HG03060 (cell line): ENCODE measurements around the gene FBXW7.
A peak's percentile ranks its signal among the peaks of the same experiment; 100 is the strongest.

ENCODE experiments used
- ATAC-seq: cut with Tn5 transposase; IDR thresholded peaks from one replicate; pipeline ENCODE4 v1.9.1; 2021; ENCODE audit warnings: low read depth, moderate number of reproducible peaks; ENCODE audit not compliant: unreplicated experiment

FBXW7 gene

DNA sequence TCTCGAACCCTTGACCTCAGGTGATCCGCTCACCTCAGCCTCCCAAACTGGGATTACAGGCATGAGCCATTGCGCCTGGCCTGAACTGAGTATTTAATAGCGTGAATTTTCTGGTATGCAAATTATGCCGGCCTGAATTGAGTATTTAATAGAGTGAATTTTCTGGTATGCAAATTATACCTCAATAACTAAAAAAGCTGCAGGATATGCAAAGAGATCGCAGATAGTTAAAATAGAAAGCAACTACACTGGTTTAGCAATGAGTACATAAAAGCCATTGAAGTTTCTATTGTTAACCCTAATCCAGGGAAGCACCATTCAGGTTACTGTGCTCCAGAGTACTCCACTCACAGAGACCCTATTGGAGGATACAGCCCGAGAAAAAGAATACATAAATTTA is 22.8 kb downstream of the FBXW7 start:
- no peak for ATAC-seq

- no peak for ATAC-seq
Measured at GRCh38 chr4:152512483-152512882, 23.4 kb downstream of the FBXW7 start.

DNA sequence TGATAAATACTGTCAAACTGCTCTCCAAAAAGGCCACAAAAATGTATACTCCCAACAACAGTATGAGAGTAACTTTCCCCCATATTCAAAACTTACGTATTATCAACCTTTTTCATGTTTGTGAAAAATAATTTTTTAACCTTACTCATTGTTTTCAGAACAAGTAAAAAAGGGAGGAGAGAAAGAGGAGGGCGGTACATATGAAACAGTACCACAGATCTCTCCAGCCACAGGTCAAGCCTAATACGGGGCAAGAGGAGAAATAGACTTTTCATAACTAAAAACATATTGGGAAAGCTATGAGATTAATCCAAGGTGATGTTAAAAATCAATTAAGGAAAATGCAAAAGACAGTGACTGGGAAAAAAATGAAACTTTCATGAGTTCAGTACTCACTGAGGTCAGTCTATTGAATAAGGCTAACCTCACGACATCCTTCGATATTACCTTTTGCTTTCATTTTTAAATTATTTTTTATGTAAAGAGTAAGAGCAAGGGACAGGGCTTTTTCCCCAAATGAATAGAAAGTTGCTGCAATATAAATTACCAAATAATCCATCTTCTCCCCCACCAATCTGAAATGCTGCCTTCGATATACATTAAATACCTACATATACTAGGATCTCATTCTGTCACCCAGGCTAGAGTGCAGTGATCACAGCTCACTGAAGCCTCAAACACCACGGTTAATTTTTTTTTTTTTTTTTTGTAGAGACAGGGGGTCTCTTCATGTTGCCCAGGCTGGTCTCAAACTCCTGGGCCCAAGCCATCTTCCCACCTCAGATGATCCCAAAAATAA is 25.3 kb downstream of the FBXW7 start:
- no peak for ATAC-seq

- ATAC-seq = no peak
Measured at GRCh38 chr4:152509595-152510225, 26.2 kb downstream of the FBXW7 start.

DNA sequence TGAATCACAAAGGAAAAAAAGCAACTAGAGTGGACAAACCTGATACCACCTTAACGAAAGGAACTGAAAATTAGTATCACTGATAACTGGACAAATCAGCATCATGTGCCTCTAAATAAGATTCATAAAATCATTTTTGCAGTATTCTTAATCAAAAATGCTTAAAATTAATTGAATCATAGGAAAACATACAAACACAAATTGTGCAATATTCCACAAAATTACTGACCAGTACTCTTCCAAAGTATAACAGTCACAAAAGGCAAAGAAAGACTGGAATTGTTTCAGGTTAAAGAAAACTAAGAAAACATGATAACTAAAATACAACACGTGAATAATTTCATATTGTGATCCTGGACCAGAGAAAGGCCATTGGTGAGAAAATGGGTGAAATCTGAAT is 27.1 kb downstream of the FBXW7 start:
- no peak for ATAC-seq

GRCh38 chr4:152508386-152508785 is 27.5 kb downstream of the FBXW7 start:
- no peak for ATAC-seq

DNA sequence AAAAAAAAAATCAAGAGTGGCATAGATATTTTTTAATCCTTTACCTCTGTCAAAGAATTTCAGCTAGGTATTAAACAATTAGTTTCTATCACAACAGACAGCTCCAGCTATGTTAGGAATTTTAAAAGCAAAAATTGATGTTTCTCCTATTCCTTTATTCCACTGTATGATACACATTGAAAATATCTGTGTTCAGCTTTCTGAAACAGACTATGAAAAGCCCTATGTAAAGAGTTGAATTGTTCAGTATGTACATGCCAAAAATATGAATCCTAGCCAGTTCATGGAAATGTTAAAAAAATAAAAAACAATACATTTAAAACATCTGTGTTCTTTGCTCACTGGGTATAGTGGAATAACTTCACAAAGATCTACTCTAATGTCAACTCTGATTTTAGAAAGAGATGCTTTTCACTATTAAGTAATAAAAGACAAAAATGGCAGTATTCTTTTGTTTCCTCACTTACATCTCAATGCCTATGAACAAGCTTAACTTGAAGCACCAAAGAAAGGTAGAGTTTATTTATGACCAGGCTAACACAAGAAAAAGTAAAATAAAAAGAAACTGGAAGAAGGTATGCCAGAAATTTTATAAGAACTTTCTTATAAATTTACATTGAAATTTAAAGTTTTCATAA is 32.1 kb downstream of the FBXW7 start:
- ATAC-seq = no peak

DNA sequence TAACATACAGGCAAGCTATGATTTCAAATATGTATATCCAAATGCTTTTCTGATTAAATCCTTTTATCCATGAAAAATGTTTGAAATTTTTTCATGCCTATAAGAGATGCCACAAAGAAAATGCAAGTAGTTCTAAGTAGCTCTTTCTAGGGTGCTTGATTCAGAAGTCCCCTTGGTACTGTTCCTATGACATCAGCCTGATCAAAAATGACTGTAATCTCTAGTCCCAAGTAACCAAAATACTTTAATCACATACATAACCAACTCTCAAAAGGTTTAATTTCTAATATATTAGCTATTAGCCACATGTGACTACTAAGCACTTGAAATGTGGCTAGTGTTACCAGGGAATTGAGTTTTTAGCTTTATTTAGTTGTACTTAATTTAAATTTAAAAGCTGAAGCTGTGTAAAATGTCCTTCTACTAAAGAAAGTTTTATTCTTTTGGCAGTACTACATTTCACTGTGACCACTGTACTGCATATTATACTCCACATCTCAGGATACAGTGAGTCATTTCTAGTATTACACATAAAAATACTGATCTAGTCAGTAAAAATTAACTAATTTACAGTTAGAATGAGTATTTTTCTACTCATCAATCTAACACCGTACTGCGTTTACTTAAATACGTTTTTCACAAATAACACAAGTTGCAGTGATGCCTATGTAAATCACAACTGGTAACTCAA is 33.9 kb downstream of the FBXW7 start:
- ATAC-seq = peak; percentile 20

- ATAC-seq = peak; percentile 37
Measured at GRCh38 chr4:152500800-152501434, 35.0 kb downstream of the FBXW7 start.

DNA sequence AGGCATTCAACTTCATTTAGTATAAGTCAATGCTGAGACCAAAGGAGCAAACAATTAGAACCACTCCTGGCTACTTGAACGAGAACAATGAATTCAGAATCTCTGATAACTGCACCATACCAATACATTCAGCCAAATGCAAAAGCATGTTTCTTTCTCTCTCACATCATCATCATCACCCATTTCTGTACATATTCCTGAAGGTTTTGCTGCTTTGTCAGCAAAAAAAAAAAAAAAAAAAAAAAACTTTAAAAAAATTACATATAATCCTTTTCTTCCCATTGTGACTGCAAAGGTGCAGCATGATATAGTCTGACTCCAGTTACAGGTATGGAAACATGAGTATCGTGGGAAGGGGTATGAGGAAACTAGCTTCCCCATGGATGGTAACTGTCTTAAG is 35.6 kb downstream of the FBXW7 start:
- ATAC-seq = no peak

GRCh38 chr4:152499344-152499743 is 36.5 kb downstream of the FBXW7 start:
- ATAC-seq = no peak

DNA sequence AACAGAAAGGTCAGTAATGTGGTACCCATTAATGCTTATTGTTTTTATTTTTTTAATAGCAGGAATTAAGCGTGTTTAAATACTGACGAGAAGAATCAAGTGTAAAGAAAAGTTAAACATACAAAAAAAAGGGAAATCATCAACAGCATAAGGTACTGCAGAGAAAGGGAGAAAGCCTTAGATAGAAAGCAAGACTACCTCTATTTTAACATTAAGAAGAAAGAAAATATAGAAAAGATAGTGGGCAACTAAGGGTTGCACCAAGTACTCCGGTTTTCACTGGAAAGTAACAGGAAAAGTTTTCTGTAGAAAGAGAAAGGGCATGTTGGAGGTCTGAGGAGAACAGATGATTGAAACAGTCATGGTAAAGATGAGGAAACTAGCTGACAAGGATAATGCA is 41.9 kb downstream of the FBXW7 start:
- ATAC-seq = no peak

- no peak for ATAC-seq
Measured at GRCh38 chr4:152488246-152488645, 47.6 kb downstream of the FBXW7 start.

- ATAC-seq = no peak
Measured at GRCh38 chr4:152486429-152487389, 49.2 kb downstream of the FBXW7 start.

- peak; percentile 92 for ATAC-seq
Measured at GRCh38 chr4:152485726-152486276, 50.1 kb downstream of the FBXW7 start.

DNA sequence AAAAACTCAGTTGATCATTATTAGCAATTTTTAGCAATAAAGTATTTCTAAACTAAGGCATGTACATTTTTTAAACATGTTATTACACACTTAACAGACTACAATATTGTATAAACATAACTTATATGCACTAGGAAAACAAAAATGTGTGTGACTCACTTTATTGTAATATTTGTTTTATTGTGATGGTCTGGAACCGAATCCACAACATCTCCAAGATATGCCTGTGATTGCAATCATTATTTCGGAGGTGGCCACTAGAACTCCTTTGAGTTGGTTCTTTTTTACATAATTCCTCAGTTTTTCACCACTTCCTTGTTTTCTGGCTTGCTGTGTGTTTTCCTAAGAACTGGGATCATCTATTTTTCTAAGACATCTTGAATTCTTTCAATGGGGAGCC is 53.7 kb downstream of the FBXW7 start:
- ATAC-seq = no peak

- ATAC-seq = no peak
Measured at GRCh38 chr4:152480901-152481300, 55.0 kb downstream of the FBXW7 start.

DNA sequence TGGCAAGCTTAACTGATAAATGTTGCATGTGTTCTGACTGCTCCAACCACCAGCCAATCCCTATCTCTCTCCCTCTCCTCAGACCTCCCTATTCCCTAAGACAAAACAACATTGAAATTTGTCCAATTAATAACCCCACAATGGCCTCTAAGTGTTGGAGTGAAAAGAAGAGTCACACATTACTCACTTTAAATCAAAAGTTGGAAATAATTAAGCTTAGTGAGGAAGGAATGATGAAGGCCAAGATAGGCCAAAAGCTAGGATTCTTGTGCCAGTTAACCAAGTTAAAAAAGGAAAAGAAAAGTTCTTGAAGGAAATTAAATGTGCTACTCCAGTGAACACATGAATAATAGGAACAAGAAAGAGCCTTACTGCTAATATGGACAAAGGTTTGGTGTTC is 55.6 kb downstream of the FBXW7 start:
- no peak for ATAC-seq

- no peak for ATAC-seq
Measured at GRCh38 chr4:152479428-152480026, 56.4 kb downstream of the FBXW7 start.
